D341Med (cell line): ENCODE measurements around the gene BRICD5.

ENCODE experiments used
- DNase-seq: peaks from one replicate; pipeline ENCODE4 v3.0.0; 2012; ENCODE audit warnings: low spot score

BRICD5 gene

GRCh38 chr16:2237493-2238149, 27.0 kb upstream of the BRICD5 start:
- DNase-seq, result peak; percentile 46

GRCh38 chr16:2237102-2237482, 26.4 kb upstream of the BRICD5 start:
- peak; percentile 40 for DNase-seq

- DNase-seq, result no peak
These were observed 25.9 kb upstream of the BRICD5 start, which contains the start of gene DNASE1L2 for GRCh38 chr16:2236337-2237101. Gene DNASE1L2, plus strand, starts transcription at chr16:2236444. Its CDS starts 373 bp downstream, at chr16:2236817.

GRCh38 chr16:2235695-2236336, 25.2 kb upstream of the BRICD5 start:
- DNase-seq, result no peak

- DNase-seq, result no peak
These were observed 24.6 kb upstream of the BRICD5 start for GRCh38 chr16:2235234-2235651.

- DNase-seq, result no peak
These were observed 24.1 kb upstream of the BRICD5 start for GRCh38 chr16:2234813-2235170.

GRCh38 chr16:2233872-2234812, 23.5 kb upstream of the BRICD5 start:
- DNase-seq, result no peak

GRCh38 chr16:2233046-2233775, 22.5 kb upstream of the BRICD5 start:
- no peak for DNase-seq

- no peak for DNase-seq
These were observed 21.7 kb upstream of the BRICD5 start for GRCh38 chr16:2232094-2232990.

GRCh38 chr16:2231016-2231931, 20.6 kb upstream of the BRICD5 start:
- no peak for DNase-seq

GRCh38 chr16:2230376-2230775, 19.7 kb upstream of the BRICD5 start:
- no peak for DNase-seq

GRCh38 chr16:2229632-2230250, 19.1 kb upstream of the BRICD5 start:
- DNase-seq, result no peak

- no peak for DNase-seq
These were observed 18.4 kb upstream of the BRICD5 start for GRCh38 chr16:2229091-2229490.

- DNase-seq, result no peak
These were observed 17.6 kb upstream of the BRICD5 start for GRCh38 chr16:2228161-2228824.

GRCh38 chr16:2226918-2227317, 16.3 kb upstream of the BRICD5 start:
- DNase-seq, result no peak

GRCh38 chr16:2226245-2226793, 15.7 kb upstream of the BRICD5 start:
- DNase-seq, result no peak

- DNase-seq, result peak; percentile 73
These were observed 13.4 kb upstream of the BRICD5 start for GRCh38 chr16:2223942-2224486.
